ENCODE data around the gene SKP1. TPM values are rescaled to one million over a fixed set of nuclear protein-coding genes. Genes with fewer than 3 reads are reported as not detected.

SKP1 gene
- total and polyA plus RNA-seq, 5 donors from 2014 or later: 310 to 1,272 (median 1,236) TPM

DNA sequence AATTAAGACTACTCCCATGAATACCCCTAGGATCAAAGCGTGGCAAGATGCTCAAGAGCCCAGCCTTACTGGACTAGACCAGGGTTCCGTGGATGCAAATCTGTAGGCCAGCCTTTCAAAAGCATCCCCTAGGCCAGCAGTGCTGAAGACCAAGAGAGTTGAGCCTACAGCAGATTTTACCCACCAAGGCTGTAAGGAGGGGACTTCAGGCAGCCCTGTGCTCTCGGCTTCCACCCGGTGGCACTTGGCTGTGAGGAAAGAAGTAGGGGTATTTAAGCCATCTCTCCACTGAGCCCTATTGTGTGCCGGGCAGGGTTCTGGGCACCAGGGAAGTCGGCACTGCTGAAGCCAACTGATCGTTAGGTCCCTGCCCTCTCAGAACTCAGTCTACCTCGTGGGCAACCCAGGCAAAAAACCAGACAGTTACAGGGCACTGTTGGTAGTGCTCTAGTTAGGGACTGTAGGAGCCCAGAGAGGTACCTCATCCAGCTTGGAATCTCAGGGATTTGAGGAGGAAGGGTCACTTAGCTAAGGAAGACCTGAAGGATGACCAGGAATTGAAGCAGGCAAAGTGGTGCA, 36.8 kb downstream of the SKP1 start:
- Histone ChIP-seq H3K36me3 (ENCODE audit: control insufficient read depth, insufficient read depth, low read length) (peaks cover 70% of the 10 kb centered on the region), H3K27ac (ENCODE audit: insufficient read depth, low read length, poor library complexity, severe bottlenecking) (peak overlapping the region; percentile 16), H3K4me3 (ENCODE audit: low read depth, low read length) (no peak overlapping the region), H3K4me1 (ENCODE audit: control insufficient read depth, insufficient read depth, low read length, poor library complexity, severe bottlenecking) (peaks cover 67% of the 10 kb centered on the region), H3K9me3 (ENCODE audit: control insufficient read depth in 2 of 2, low read length in 2 of 2) (no peaks in the 10 kb centered on the region), H3K27me3 (ENCODE audit: control insufficient read depth, insufficient read depth, low read length) (no peaks in the 10 kb centered on the region)
- H3K4me3 Mint-ChIP-seq: peak overlapping the region; percentile 12 to 39 (median 33)
- ATAC-seq (ENCODE audit: low read depth in 2 of 2): no peak
- peaks cover 0 to 2% (median 0%) of the 10 kb centered on the region in 7 donors for H3K9me3 Mint-ChIP-seq
- H3K4me1 Mint-ChIP-seq: peaks cover 10 to 87% (median 36%) of the 10 kb centered on the region in 4 donors
- peak overlapping the region; percentile 78 to 94 (median 82) for H3K27ac Mint-ChIP-seq
- no peaks in the 10 kb centered on the region for H3K27me3 Mint-ChIP-seq
- DNase-seq: no peak
- H3K36me3 Mint-ChIP-seq: peaks cover 61% of the 10 kb centered on the region

DNA sequence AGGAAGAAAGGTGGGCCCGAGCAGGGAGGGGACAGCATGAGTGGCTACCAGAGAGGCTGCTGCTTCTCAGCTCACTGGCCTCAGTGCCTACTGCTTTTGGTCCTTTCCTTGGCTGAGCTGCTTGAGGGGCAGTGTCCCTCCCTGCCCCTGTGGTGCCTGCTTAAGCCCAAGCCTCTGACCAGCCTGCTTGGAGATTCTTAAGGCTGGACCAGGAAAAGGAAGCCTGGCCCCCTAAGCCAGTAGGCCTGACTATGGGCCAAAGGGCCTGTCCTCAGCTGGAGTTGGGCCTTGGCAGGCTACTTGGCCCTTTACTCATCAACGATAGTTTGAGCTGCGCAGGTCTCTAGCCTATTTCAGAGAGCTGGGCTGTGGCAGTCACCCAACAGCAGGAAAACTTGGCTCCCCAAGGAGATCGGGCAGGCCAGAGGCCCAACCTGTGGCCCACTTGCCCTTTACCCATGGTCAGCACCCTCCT, 37.3 kb downstream of the SKP1 start:
- Mint-ChIP-seq H3K27me3 (no peaks in the 10 kb centered on the region), H3K27ac (peak overlapping the region; percentile 65 to 94 (median 78)), H3K36me3 (peaks cover 58% of the 10 kb centered on the region), H3K9me3 (peaks cover 0 to 2% (median 0%) of the 10 kb centered on the region in 7 donors), H3K4me1 (peaks cover 10 to 88% (median 38%) of the 10 kb centered on the region in 4 donors), H3K4me3 (peak overlapping the region in 3 of 4 donors; percentile 12 to 39 (median 38))
- Histone ChIP-seq H3K4me1 (ENCODE audit: control insufficient read depth, insufficient read depth, low read length, poor library complexity, severe bottlenecking) (peaks cover 68% of the 10 kb centered on the region), H3K9me3 (ENCODE audit: control insufficient read depth in 2 of 2, low read length in 2 of 2) (no peaks in the 10 kb centered on the region), H3K27ac (ENCODE audit: insufficient read depth, low read length, poor library complexity, severe bottlenecking) (peak overlapping the region; percentile 93), H3K36me3 (ENCODE audit: control insufficient read depth, insufficient read depth, low read length) (peaks cover 72% of the 10 kb centered on the region), H3K27me3 (ENCODE audit: control insufficient read depth, insufficient read depth, low read length) (no peaks in the 10 kb centered on the region), H3K4me3 (ENCODE audit: low read depth, low read length) (no peak overlapping the region)
- no peak for DNase-seq
- ATAC-seq (ENCODE audit: low read depth in 2 of 2): no peak

GRCh38 chr5:134138416-134139376, 38.1 kb downstream of the SKP1 start:
- Mint-ChIP-seq H3K36me3 (peaks cover 53% of the 10 kb centered on the region), H3K9me3 (peaks cover 0 to 2% (median 0%) of the 10 kb centered on the region in 7 donors), H3K4me1 (peaks cover 10 to 90% (median 38%) of the 10 kb centered on the region in 4 donors), H3K27me3 (no peaks in the 10 kb centered on the region), H3K27ac (peak overlapping the region; percentile 71 to 98 (median 94)), H3K4me3 (peak overlapping the region; percentile 4 to 59 (median 29))
- H3K4me3 ChIP-seq (ENCODE audit: low read depth, low read length): no peak overlapping the region
- H3K27me3 ChIP-seq (ENCODE audit: control insufficient read depth, insufficient read depth, low read length): no peaks in the 10 kb centered on the region
- H3K4me1 ChIP-seq (ENCODE audit: control insufficient read depth, insufficient read depth, low read length, poor library complexity, severe bottlenecking): peaks cover 75% of the 10 kb centered on the region
- no peaks in the 10 kb centered on the region for H3K9me3 ChIP-seq (ENCODE audit: control insufficient read depth in 2 of 2, low read length in 2 of 2)
- H3K36me3 ChIP-seq (ENCODE audit: control insufficient read depth, insufficient read depth, low read length): peaks cover 70% of the 10 kb centered on the region
- no peak for DNase-seq
- peak overlapping the region; percentile 93 for H3K27ac ChIP-seq (ENCODE audit: insufficient read depth, low read length, poor library complexity, severe bottlenecking)
- no peak for ATAC-seq (ENCODE audit: low read depth in 2 of 2)

GRCh38 chr5:134136771-134137170, 40.0 kb downstream of the SKP1 start:
- H3K4me1 ChIP-seq (ENCODE audit: control insufficient read depth, insufficient read depth, low read length, poor library complexity, severe bottlenecking): peaks cover 94% of the 10 kb centered on the region
- Mint-ChIP-seq H3K27me3 (no peaks in the 10 kb centered on the region), H3K9me3 (peaks cover 0 to 2% (median 0%) of the 10 kb centered on the region in 7 donors), H3K4me1 (peaks cover 16 to 97% (median 48%) of the 10 kb centered on the region in 4 donors), H3K36me3 (peaks cover 48% of the 10 kb centered on the region), H3K27ac (peak overlapping the region; percentile 86 to 98 (median 96)), H3K4me3 (peak overlapping the region in 3 of 4 donors; percentile 49 to 72 (median 66))
- no peak for DNase-seq
- peak overlapping the region; percentile 93 for H3K27ac ChIP-seq (ENCODE audit: insufficient read depth, low read length, poor library complexity, severe bottlenecking)
- no peak for ATAC-seq (ENCODE audit: low read depth in 2 of 2)
- peaks cover 56% of the 10 kb centered on the region for H3K36me3 ChIP-seq (ENCODE audit: control insufficient read depth, insufficient read depth, low read length)
- no peaks in the 10 kb centered on the region for H3K9me3 ChIP-seq (ENCODE audit: control insufficient read depth in 2 of 2, low read length in 2 of 2)
- peak overlapping the region; percentile 18 for H3K4me3 ChIP-seq (ENCODE audit: low read depth, low read length)
- no peaks in the 10 kb centered on the region for H3K27me3 ChIP-seq (ENCODE audit: control insufficient read depth, insufficient read depth, low read length)

DNA sequence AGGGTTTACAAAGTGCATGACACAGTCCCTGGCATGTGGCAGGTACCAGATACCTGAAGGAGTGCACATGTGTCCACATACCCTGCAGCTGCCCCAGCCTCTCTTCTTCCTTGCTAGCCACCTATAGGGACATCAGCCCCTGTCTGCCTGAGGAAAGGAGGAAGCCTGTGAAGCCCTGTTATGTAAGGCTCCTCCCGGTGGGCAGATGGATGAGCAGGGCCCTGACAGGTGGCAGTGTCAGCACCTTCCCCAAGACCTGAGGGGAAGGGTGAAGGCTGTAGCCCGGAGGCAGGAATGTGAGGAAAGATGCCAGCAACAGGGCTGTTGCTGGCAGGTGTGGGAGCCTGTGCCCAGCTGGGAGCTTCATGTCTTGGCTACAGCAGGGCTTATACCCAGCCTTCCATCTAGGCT, 40.5 kb downstream of the SKP1 start:
- Mint-ChIP-seq H3K4me1 (peaks cover 12 to 98% (median 49%) of the 10 kb centered on the region in 4 donors), H3K4me3 (peak overlapping the region; percentile 7 to 61 (median 52)), H3K27ac (peak overlapping the region; percentile 86 to 98 (median 96)), H3K9me3 (peaks cover 0 to 2% (median 0%) of the 10 kb centered on the region in 7 donors), H3K27me3 (no peaks in the 10 kb centered on the region), H3K36me3 (peaks cover 46% of the 10 kb centered on the region)
- Histone ChIP-seq H3K27me3 (ENCODE audit: control insufficient read depth, insufficient read depth, low read length) (no peaks in the 10 kb centered on the region), H3K4me3 (ENCODE audit: low read depth, low read length) (no peak overlapping the region), H3K27ac (ENCODE audit: insufficient read depth, low read length, poor library complexity, severe bottlenecking) (peak overlapping the region; percentile 93), H3K36me3 (ENCODE audit: control insufficient read depth, insufficient read depth, low read length) (peaks cover 53% of the 10 kb centered on the region), H3K4me1 (ENCODE audit: control insufficient read depth, insufficient read depth, low read length, poor library complexity, severe bottlenecking) (peaks cover 99% of the 10 kb centered on the region), H3K9me3 (ENCODE audit: control insufficient read depth in 2 of 2, low read length in 2 of 2) (no peaks in the 10 kb centered on the region)
- ATAC-seq (ENCODE audit: low read depth in 2 of 2): no peak
- no peak for DNase-seq

GRCh38 chr5:134135091-134135655, 41.6 kb downstream of the SKP1 start:
- Mint-ChIP-seq H3K36me3 (peaks cover 51% of the 10 kb centered on the region), H3K9me3 (peaks cover 0 to 2% (median 0%) of the 10 kb centered on the region in 7 donors), H3K27ac (peak overlapping the region; percentile 86 to 98 (median 96)), H3K4me1 (peaks cover 18 to 98% (median 49%) of the 10 kb centered on the region in 4 donors), H3K27me3 (no peaks in the 10 kb centered on the region), H3K4me3 (peak overlapping the region in 3 of 4 donors; percentile 55 to 62 (median 61))
- Histone ChIP-seq H3K4me1 (ENCODE audit: control insufficient read depth, insufficient read depth, low read length, poor library complexity, severe bottlenecking) (peaks cover 100% of the 10 kb centered on the region), H3K4me3 (ENCODE audit: low read depth, low read length) (peak overlapping the region; percentile 7), H3K36me3 (ENCODE audit: control insufficient read depth, insufficient read depth, low read length) (peaks cover 51% of the 10 kb centered on the region), H3K9me3 (ENCODE audit: control insufficient read depth in 2 of 2, low read length in 2 of 2) (no peaks in the 10 kb centered on the region), H3K27ac (ENCODE audit: insufficient read depth, low read length, poor library complexity, severe bottlenecking) (peak overlapping the region; percentile 93), H3K27me3 (ENCODE audit: control insufficient read depth, insufficient read depth, low read length) (no peaks in the 10 kb centered on the region)
- DNase-seq (no peak), ATAC-seq (ENCODE audit: low read depth in 2 of 2) (no peak)

DNA sequence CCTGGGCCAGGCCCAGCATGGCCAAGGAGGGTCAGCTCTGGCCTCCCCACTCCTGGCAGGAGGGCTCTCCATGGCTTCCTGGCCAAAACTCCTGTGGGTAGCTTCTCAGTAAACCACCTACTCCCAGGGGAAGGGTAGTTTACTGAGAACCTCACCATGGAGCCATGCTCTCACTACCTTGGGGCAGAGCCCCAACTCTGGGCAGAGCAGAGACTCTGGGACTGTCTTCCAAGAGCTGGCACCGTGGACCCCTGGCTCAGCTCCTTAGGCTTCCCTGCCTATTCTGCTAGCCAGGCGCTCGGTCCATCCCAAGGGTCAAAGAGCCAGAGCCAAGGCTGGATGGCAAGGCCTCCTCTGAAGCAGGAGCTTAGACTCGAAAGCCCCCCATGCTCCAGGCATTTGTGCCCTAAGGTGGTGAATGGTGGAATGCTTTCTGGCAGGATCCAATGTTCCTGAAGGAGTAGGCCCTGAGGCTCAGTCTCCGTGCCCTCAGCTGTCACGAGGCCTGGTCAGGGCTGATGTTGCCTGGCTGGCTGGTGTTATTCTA, 42.7 kb downstream of the SKP1 start:
- peak overlapping the region; percentile 93 for H3K27ac ChIP-seq (ENCODE audit: insufficient read depth, low read length, poor library complexity, severe bottlenecking)
- H3K4me1 ChIP-seq (ENCODE audit: control insufficient read depth, insufficient read depth, low read length, poor library complexity, severe bottlenecking): peaks cover 100% of the 10 kb centered on the region
- ATAC-seq (ENCODE audit: low read depth in 2 of 2) (no peak), DNase-seq (no peak)
- peaks cover 0 to 2% (median 0%) of the 10 kb centered on the region in 7 donors for H3K9me3 Mint-ChIP-seq
- H3K36me3 ChIP-seq (ENCODE audit: control insufficient read depth, insufficient read depth, low read length): peaks cover 48% of the 10 kb centered on the region
- H3K27me3 ChIP-seq (ENCODE audit: control insufficient read depth, insufficient read depth, low read length): no peaks in the 10 kb centered on the region
- peak overlapping the region in 3 of 4 donors; percentile 22 to 66 (median 60) for H3K4me3 Mint-ChIP-seq
- no peaks in the 10 kb centered on the region for H3K27me3 Mint-ChIP-seq
- peak overlapping the region in 2 of 3 donors; percentile 98 for H3K27ac Mint-ChIP-seq
- H3K9me3 ChIP-seq (ENCODE audit: control insufficient read depth in 2 of 2, low read length in 2 of 2): no peaks in the 10 kb centered on the region
- peaks cover 18 to 98% (median 46%) of the 10 kb centered on the region in 4 donors for H3K4me1 Mint-ChIP-seq
- H3K36me3 Mint-ChIP-seq: peaks cover 49% of the 10 kb centered on the region
- H3K4me3 ChIP-seq (ENCODE audit: low read depth, low read length): no peak overlapping the region
